K562 (cell line): ENCODE measurements around the gene KIF14. TPM values are rescaled to one million over a fixed set of nuclear protein-coding genes. Genes with fewer than 3 reads are reported as not detected.

Experiments used
- CBX1 ChIP-seq: sonication (generic); IDR thresholded peaks from 2 replicates; pipeline ENCODE4 v1.6.1; 2016; ENCODE audit warnings: antibody characterized with exemption, low read depth, mild to moderate bottlenecking
- CHD1 ChIP-seq: fragments of 200-600 bp; sonication (generic); IDR thresholded peaks from one replicate; pipeline ENCODE4 v1.6.1; 2012; ENCODE audit warnings: mild to moderate bottlenecking, moderate library complexity, low read length, inconsistent platforms
- CSDE1 ChIP-seq, 2 experiments: fragments of 450-650 bp; IDR thresholded peaks; 2 replicates each; pipeline ENCODE4 v1.6.1; 2016; ENCODE audit warnings: mild to moderate bottlenecking in 1 of 2
- FOSL1 ChIP-seq: fragments of 200-800 bp; sonication (Bioruptor generic); conservative IDR thresholded peaks from 2 replicates; pipeline ENCODE4 v1.6.1; 2016; ENCODE audit warnings: missing genetic modification characterization, missing compliant biosample characterization
- POLR2A ChIP-seq: fragments of 450-650 bp; conservative IDR thresholded peaks from 2 replicates; pipeline ENCODE4 v1.6.1; 2016
- SIN3A ChIP-seq, 2 experiments: fragments of 150-350 bp in 1 of 2; IDR thresholded peaks; 2 replicates each; pipeline ENCODE4 v1.6.1; 2011 to 2016; ENCODE audit warnings: borderline replicate concordance in 2 of 2, low read depth in 2 of 2, low read length in 2 of 2, mild to moderate bottlenecking in 2 of 2, moderate library complexity in 2 of 2; ENCODE audit not compliant: control insufficient read depth in 1 of 2
- SIN3B ChIP-seq: fragments of 450-650 bp; IDR thresholded peaks from 2 replicates; pipeline ENCODE4 v1.6.1; 2017; ENCODE audit warnings: low read depth, mild to moderate bottlenecking, moderate library complexity
- SLC30A9 ChIP-seq: fragments of 250-450 bp; sonication (Bioruptor Pico); IDR thresholded peaks from 2 replicates; pipeline ENCODE4 v1.8.0; 2022; ENCODE audit warnings: mild to moderate bottlenecking, moderate library complexity
- SMARCC2 ChIP-seq: fragments of 450-650 bp; IDR thresholded peaks from 2 replicates; pipeline ENCODE4 v1.6.1; 2017; ENCODE audit warnings: antibody characterized with exemption, moderate library complexity, mild to moderate bottlenecking, low read depth
- SP1 ChIP-seq: sonication (generic); formaldehyde crosslinking; IDR thresholded peaks from 2 replicates; pipeline ENCODE4 v1.8.1; 2022; ENCODE audit warnings: mild to moderate bottlenecking, missing genetic modification reagents
- ZNF444 ChIP-seq: fragments of 250-450 bp; sonication (Bioruptor Pico); IDR thresholded peaks from 2 replicates; pipeline ENCODE4 v1.4.0; 2020; ENCODE audit warnings: mild to moderate bottlenecking, moderate library complexity
- polyA plus RNA-seq, 8 experiments: library from polyadenylated mRNA; depleted of rRNA in 4 of 8; stranded (reverse) in 5 of 8; unstranded in 3 of 8; fragments of >200 nt; fragmentation: Nextera tagmentation in 2 of 8; fragmentation: Illumina TruSeq in 1 of 8; extraction: Ambion mirVana in 2 of 8; extraction: Trizol in 1 of 8; gene quantifications; 2 replicates each; pipeline versions ENCODE4 v1.2.1 to v1.2.3, GENCODE V29; 2011 to 2014; ENCODE audit warnings: inconsistent platforms in 1 of 8, missing spikeins in 1 of 8
- total RNA-seq, 7 experiments: library from RNA; depleted of rRNA in 6 of 7; stranded (reverse); fragments of >200 nt in 6 of 7; fragmentation: Illumina TruSeq in 2 of 7; extraction: Trizol in 2 of 7; gene quantifications; 2 replicates each; pipeline versions ENCODE4 v1.2.1 to v1.2.3, GENCODE V29; 2011 to 2021; ENCODE audit warnings: low replicate concordance in 1 of 7
- TF ChIP-seq, protein P1 (sequence below): fragments of 250-450 bp; sonication (Bioruptor Pico); IDR thresholded peaks from 2 replicates; pipeline ENCODE4 v1.5.0; 2020; ENCODE audit warnings: mild to moderate bottlenecking, borderline replicate concordance
- TF ChIP-seq, protein P2 (sequence below): sonication (generic); formaldehyde crosslinking; IDR thresholded peaks from 2 replicates; pipeline ENCODE4 v1.8.0; 2022; ENCODE audit warnings: mild to moderate bottlenecking, low read depth, missing genetic modification reagents
- TF ChIP-seq, protein P3 (sequence below): fragments of 450-650 bp; IDR thresholded peaks from 2 replicates; pipeline ENCODE4 v1.6.1; 2016
- TF ChIP-seq, protein P4 (sequence below), 2 experiments: fragments of 150-350 bp in 1 of 2; IDR thresholded peaks; 2 replicates each; pipeline ENCODE4 v1.6.1; 2012 to 2016; ENCODE audit warnings: low read depth in 2 of 2, low read length in 2 of 2, mild to moderate bottlenecking in 1 of 2, moderate library complexity in 1 of 2
- TF ChIP-seq, protein P5 (sequence below): sonication (generic); formaldehyde crosslinking; IDR thresholded peaks from 2 replicates; pipeline ENCODE4 v1.8.1; 2023; ENCODE audit warnings: mild to moderate bottlenecking, missing genetic modification reagents

Gene KIF14
- total and polyA plus RNA-seq, 9 of the 15 experiments (the other 6 are each of a cell fraction or from before 2014, with no cell fraction given) = 11.5 to 47.4 (median 29.0) TPM

DNA sequence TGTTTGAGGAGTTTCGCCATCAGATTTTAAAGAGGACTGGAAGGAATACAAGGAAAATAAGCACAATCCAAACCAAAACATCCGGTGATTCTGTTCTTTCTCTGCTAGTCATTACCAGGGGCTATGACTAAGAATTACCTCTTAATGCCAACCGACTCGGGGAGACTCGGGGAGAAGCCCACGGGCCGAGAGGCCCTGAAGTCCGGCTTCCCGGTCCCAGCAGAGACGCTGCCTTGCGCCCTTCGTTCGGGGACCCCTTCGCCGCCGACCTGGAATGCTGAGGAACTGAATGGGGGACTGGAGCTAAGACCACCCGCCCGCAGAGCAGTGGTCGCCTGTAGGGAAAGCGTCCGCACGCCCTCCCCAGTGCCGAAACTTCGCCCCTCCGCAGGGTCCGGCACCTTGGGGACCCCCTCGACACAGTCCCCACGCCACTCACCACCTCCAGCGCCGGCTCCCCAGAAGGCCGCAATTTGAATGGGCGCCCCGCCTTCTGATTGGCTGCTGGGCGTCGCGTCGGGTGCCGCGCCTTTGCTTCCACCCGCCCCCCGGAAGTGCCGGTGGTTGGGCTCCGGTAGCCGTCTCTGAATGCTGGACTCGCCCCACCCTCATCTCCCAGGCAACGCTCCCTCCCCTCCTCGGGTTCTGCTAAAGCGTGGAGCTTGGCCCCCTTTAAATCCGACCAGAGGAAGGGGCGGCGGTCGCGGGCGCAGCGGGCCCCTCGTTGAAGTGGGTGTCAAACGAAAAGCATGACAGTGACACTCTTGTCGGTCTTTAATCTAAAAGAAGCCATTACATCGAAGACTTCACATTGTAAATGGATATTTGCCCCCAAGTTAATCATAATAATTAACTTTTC, at the start of gene KIF14 (continued):
- TF ChIP-seq, protein P1, sequence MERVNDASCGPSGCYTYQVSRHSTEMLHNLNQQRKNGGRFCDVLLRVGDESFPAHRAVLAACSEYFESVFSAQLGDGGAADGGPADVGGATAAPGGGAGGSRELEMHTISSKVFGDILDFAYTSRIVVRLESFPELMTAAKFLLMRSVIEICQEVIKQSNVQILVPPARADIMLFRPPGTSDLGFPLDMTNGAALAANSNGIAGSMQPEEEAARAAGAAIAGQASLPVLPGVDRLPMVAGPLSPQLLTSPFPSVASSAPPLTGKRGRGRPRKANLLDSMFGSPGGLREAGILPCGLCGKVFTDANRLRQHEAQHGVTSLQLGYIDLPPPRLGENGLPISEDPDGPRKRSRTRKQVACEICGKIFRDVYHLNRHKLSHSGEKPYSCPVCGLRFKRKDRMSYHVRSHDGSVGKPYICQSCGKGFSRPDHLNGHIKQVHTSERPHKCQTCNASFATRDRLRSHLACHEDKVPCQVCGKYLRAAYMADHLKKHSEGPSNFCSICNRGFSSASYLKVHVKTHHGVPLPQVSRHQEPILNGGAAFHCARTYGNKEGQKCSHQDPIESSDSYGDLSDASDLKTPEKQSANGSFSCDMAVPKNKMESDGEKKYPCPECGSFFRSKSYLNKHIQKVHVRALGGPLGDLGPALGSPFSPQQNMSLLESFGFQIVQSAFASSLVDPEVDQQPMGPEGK (CRISPR knock-in tag) = no peak
- TF ChIP-seq, protein P2, sequence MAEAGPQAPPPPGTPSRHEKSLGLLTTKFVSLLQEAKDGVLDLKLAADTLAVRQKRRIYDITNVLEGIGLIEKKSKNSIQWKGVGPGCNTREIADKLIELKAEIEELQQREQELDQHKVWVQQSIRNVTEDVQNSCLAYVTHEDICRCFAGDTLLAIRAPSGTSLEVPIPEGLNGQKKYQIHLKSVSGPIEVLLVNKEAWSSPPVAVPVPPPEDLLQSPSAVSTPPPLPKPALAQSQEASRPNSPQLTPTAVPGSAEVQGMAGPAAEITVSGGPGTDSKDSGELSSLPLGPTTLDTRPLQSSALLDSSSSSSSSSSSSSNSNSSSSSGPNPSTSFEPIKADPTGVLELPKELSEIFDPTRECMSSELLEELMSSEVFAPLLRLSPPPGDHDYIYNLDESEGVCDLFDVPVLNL (CRISPR knock-in tag) = peak; percentile 98
- peak in 1 of 2 experiments; percentile 79; a peak in 2 of 4 replicates for TF ChIP-seq CSDE1 (IDR thresholded peaks at IDR 0.05)
- peak; percentile 98 for TF ChIP-seq SP1 (CRISPR knock-in tag)
- TF ChIP-seq SIN3A (IDR thresholded peaks at IDR 0.05; ENCODE audit: borderline replicate concordance in 2 of 2, control insufficient read depth in 1 of 2, low read depth in 2 of 2, low read length in 2 of 2) = peak in 1 of 2 experiments; percentile 64; a peak in 1 of 4 replicates
- peak; percentile 94 for TF ChIP-seq POLR2A
- TF ChIP-seq CBX1 = no peak; the same call in 1 of the 2 replicates
- TF ChIP-seq, protein P3, sequence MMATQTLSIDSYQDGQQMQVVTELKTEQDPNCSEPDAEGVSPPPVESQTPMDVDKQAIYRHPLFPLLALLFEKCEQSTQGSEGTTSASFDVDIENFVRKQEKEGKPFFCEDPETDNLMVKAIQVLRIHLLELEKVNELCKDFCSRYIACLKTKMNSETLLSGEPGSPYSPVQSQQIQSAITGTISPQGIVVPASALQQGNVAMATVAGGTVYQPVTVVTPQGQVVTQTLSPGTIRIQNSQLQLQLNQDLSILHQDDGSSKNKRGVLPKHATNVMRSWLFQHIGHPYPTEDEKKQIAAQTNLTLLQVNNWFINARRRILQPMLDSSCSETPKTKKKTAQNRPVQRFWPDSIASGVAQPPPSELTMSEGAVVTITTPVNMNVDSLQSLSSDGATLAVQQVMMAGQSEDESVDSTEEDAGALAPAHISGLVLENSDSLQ = peak; percentile 86
- peak; percentile 45; the same call in 1 of the 2 replicates for TF ChIP-seq SMARCC2
- no peak for TF ChIP-seq SLC30A9
- TF ChIP-seq, protein P4, sequence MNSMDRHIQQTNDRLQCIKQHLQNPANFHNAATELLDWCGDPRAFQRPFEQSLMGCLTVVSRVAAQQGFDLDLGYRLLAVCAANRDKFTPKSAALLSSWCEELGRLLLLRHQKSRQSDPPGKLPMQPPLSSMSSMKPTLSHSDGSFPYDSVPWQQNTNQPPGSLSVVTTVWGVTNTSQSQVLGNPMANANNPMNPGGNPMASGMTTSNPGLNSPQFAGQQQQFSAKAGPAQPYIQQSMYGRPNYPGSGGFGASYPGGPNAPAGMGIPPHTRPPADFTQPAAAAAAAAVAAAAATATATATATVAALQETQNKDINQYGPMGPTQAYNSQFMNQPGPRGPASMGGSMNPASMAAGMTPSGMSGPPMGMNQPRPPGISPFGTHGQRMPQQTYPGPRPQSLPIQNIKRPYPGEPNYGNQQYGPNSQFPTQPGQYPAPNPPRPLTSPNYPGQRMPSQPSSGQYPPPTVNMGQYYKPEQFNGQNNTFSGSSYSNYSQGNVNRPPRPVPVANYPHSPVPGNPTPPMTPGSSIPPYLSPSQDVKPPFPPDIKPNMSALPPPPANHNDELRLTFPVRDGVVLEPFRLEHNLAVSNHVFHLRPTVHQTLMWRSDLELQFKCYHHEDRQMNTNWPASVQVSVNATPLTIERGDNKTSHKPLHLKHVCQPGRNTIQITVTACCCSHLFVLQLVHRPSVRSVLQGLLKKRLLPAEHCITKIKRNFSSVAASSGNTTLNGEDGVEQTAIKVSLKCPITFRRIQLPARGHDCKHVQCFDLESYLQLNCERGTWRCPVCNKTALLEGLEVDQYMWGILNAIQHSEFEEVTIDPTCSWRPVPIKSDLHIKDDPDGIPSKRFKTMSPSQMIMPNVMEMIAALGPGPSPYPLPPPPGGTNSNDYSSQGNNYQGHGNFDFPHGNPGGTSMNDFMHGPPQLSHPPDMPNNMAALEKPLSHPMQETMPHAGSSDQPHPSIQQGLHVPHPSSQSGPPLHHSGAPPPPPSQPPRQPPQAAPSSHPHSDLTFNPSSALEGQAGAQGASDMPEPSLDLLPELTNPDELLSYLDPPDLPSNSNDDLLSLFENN (IDR thresholded peaks at IDR 0.05; ENCODE audit: low read depth in 2 of 2, low read length in 2 of 2) = 0 out of 4 replicates have a peak, but pooled peaks of 1 of the 2 experiments have one; percentile 11
- TF ChIP-seq, protein P5, sequence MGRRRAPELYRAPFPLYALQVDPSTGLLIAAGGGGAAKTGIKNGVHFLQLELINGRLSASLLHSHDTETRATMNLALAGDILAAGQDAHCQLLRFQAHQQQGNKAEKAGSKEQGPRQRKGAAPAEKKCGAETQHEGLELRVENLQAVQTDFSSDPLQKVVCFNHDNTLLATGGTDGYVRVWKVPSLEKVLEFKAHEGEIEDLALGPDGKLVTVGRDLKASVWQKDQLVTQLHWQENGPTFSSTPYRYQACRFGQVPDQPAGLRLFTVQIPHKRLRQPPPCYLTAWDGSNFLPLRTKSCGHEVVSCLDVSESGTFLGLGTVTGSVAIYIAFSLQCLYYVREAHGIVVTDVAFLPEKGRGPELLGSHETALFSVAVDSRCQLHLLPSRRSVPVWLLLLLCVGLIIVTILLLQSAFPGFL (CRISPR knock-in tag) = peak; percentile 88; the same call in 1 of the 2 replicates
- peak; percentile 63 for TF ChIP-seq FOSL1 (tag)
- TF ChIP-seq CHD1 = peak; percentile 93
- peak; percentile 83 for TF ChIP-seq SIN3B
- TF ChIP-seq ZNF444 (CRISPR knock-in tag) = no peak
